Transverse colon (tissue), 4 donors: Measurements from ENCODE around the gene ZNF236. TPM values are rescaled to one million over a fixed set of nuclear protein-coding genes. Genes with fewer than 3 reads are reported as not detected.

Experiments
- DNase-seq: peaks from one replicate; pipeline ENCODE4 v3.0.0-alpha.2; 2019
- H3K27ac ChIP-seq, 4 donors: fragments of 200-600 bp; sonication (generic); 2 replicates each; pipeline ENCODE4 v1.5.1; 2016 to 2018; ENCODE audit warnings: inconsistent platforms in 4 of 4
- H3K27me3 ChIP-seq: fragments of 200-600 bp; sonication (generic); 2 replicates; pipeline ENCODE4 v1.5.1; 2017; ENCODE audit warnings: inconsistent platforms
- H3K36me3 ChIP-seq, 4 donors: fragments of 200-600 bp; sonication (generic); 2 replicates each; pipeline ENCODE4 v1.5.1; 2017 to 2019; ENCODE audit warnings: inconsistent platforms in 4 of 4
- H3K4me1 ChIP-seq, 4 donors: fragments of 200-600 bp; sonication (generic); 2 replicates each; pipeline ENCODE4 v1.5.1; 2017 to 2020; ENCODE audit warnings: inconsistent platforms in 4 of 4
- H3K4me3 ChIP-seq, 4 donors: fragments of 200-600 bp; sonication (generic); 1 replicate in 1 of 4; 2 replicates in 3 of 4; pipeline versions ENCODE4 v1.5.1 to v1.6.1; 2017 to 2019; ENCODE audit warnings: inconsistent platforms in 4 of 4
- H3K9me3 ChIP-seq, 2 donors: fragments of 200-600 bp; sonication (generic); 2 replicates each; pipeline ENCODE4 v1.5.1; 2017 to 2019; ENCODE audit warnings: inconsistent platforms in 2 of 2
- EP300 ChIP-seq: sonication (generic); formaldehyde crosslinking; IDR thresholded peaks from one replicate; pipeline ENCODE4 v1.6.1; 2017; ENCODE audit warnings: antibody characterized with exemption, low read depth
- POLR2A ChIP-seq: fragments of 450-650 bp; IDR thresholded peaks from one replicate; pipeline ENCODE4 v1.6.1; 2016; ENCODE audit warnings: antibody characterized with exemption, mild to moderate bottlenecking, moderate library complexity
- POLR2AphosphoS5 ChIP-seq, 3 donors: sonication (generic); formaldehyde crosslinking; IDR thresholded peaks; one replicate each; pipeline ENCODE4 v1.6.1; 2016; ENCODE audit warnings: antibody characterized with exemption in 3 of 3
- WGBS, 2 donors: methylation state at CpG; one replicate each; pipeline ENCODE4 v1.1.5; 2018; ENCODE audit warnings: low coverage in 1 of 2; 5-methylcytosine and 5-hydroxymethylcytosine counted together
- in situ Hi-C, 4 donors: fragments of 200-750 bp; cut with MboI; loops; one replicate each; pipeline versions ENCODE4 v1.15.0 to v1.15.1; 2017; ENCODE audit warnings: low sequenced_read_pairs in 3 of 4, low pct_ligation_motif_present in 1 of 4, low pct_unique_long_range_greater_than_20kb in 1 of 4
- intact Hi-C: fragments of 100-400 bp; cut with DNase I; formaldehyde crosslinking; loops from one replicate; pipeline ENCODE4 v1.15.1; 2023; ENCODE audit warnings: low total_unique reads
- total RNA-seq, 4 donors: library from RNA; depleted of rRNA; stranded (reverse); fragments of >200 nt; gene quantifications; one replicate each; pipeline ENCODE4 v1.1.0, GENCODE V29; 2016
- TF ChIP-seq, protein P1 (sequence below), 5 experiments: fragments of 200-600 bp in 3 of 5; fragments of 450-650 bp in 2 of 5; sonication (generic) in 3 of 5; IDR thresholded peaks; 1 replicate in 2 of 5; 2 replicates in 3 of 5; pipeline ENCODE4 v1.5.1; 2016 to 2017; ENCODE audit warnings: antibody characterized with exemption in 5 of 5, inconsistent platforms in 3 of 5, mild to moderate bottlenecking in 2 of 5, moderate library complexity in 1 of 5

Gene ZNF236
- total RNA-seq, 4 donors from 2014 or later: 18.3 to 82.8 (median 43.7) TPM

DNA sequence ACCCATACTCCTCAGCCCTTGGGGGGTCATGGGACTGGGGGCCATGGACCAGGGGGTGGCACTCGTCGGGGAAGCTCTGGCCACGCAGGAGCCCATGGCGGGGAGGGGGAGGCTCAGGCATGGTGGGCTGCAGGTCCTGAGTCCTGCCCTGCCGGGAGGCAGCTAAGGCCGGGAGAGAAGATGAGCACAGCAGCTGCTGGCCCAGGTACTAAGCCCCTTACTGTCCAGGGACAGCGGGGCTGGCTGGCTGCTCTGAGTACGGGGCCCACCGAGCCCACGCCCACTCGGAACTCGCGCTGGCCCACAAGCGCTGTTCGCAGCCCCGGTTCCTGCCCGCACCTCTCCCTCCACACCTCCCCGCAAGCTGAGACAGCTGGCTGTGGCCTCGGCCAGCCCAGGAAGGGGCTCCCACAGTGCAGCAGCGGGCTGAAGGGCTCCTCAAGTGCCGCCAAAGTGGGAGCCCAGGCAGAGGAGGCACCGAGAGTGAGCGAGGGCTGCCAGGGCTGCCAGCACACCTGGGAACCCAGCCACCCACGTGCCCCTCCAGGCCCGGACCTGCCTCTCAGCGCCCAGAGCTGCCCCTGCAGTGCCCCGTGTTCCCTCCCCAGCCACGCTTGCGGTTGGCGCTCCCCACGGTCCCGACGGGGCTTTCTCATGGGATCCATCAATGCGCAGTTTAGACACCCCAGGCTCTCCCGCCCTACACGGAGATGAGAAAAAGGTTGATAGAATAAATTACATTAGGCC lies 33.6 kb upstream of the ZNF236 start:
- Histone ChIP-seq H3K36me3 (no peaks in the 10 kb centered on the region), H3K27ac (no peak overlapping the region), H3K4me1 (no peaks in the 10 kb centered on the region), H3K27me3 (no peaks in the 10 kb centered on the region), H3K9me3 (no peaks in the 10 kb centered on the region), H3K4me3 (no peak overlapping the region)
- in situ Hi-C loops (no loop called here), intact Hi-C loops (no loop called here)
- TF ChIP-seq EP300 (no peak), POLR2AphosphoS5 (IDR thresholded peaks at IDR 0.05) (no peak), POLR2A (no peak)
- TF ChIP-seq, protein P1, sequence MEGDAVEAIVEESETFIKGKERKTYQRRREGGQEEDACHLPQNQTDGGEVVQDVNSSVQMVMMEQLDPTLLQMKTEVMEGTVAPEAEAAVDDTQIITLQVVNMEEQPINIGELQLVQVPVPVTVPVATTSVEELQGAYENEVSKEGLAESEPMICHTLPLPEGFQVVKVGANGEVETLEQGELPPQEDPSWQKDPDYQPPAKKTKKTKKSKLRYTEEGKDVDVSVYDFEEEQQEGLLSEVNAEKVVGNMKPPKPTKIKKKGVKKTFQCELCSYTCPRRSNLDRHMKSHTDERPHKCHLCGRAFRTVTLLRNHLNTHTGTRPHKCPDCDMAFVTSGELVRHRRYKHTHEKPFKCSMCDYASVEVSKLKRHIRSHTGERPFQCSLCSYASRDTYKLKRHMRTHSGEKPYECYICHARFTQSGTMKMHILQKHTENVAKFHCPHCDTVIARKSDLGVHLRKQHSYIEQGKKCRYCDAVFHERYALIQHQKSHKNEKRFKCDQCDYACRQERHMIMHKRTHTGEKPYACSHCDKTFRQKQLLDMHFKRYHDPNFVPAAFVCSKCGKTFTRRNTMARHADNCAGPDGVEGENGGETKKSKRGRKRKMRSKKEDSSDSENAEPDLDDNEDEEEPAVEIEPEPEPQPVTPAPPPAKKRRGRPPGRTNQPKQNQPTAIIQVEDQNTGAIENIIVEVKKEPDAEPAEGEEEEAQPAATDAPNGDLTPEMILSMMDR (IDR thresholded peaks at IDR 0.05): no peak
- no peak for DNase-seq
- 83 to 93% methylated on average over 3 to 18 of the region's 36 CpGs for WGBS, 2 donors

DNA sequence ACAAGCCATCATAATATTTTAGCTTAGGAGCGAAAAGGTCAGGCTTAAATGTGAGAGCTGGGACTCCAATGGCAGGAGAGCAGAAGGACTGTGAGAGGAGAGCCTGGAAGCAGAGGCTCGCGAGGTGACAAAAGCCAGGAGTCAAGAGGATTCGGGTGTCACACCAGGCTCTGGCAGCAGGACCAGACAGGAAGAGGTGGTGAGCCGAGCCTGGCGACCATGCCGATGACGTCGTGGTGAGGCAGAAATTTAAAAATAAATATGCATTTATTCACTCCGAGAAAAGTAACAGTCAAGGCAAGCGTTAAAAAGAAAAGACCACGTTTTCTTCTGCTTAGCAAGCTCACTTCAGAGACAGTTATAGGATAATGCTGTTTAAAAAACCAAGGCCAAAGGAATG lies 31.3 kb upstream of the ZNF236 start:
- Histone ChIP-seq H3K4me1 (no peaks in the 10 kb centered on the region), H3K4me3 (no peak overlapping the region), H3K27me3 (no peaks in the 10 kb centered on the region), H3K9me3 (no peaks in the 10 kb centered on the region), H3K36me3 (no peaks in the 10 kb centered on the region), H3K27ac (no peak overlapping the region)
- TF ChIP-seq, protein P1 (IDR thresholded peaks at IDR 0.05): no peak
- TF ChIP-seq POLR2A (no peak), POLR2AphosphoS5 (IDR thresholded peaks at IDR 0.05) (no peak), EP300 (no peak)
- no peak for DNase-seq
- in situ Hi-C loops: no loop called here
- intact Hi-C loops: no loop called here
- 85 to 87% methylated on average over 12 of the region's 12 CpGs for WGBS, 2 donors

DNA sequence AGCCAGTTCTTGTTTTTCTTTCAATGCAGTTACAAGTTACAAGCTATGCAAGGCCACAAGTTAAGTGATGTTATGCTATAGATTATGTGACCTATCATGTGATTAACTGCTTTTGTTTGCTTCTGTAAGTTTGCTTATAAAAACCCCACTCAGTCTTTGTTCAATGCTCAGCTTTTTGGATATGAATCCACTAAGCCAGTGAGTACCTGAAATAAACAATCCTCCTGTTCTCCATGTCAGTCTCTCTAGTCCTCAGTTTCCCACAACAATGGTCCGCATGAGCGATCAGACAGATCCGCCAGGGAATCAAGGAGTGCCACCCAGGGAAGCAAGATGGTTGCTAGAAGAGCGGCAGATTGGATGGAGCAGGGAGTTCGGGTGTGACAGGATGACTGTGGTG lies 30.7 kb upstream of the ZNF236 start:
- in situ Hi-C loops: no loop called here
- intact Hi-C loops: no loop called here

DNA sequence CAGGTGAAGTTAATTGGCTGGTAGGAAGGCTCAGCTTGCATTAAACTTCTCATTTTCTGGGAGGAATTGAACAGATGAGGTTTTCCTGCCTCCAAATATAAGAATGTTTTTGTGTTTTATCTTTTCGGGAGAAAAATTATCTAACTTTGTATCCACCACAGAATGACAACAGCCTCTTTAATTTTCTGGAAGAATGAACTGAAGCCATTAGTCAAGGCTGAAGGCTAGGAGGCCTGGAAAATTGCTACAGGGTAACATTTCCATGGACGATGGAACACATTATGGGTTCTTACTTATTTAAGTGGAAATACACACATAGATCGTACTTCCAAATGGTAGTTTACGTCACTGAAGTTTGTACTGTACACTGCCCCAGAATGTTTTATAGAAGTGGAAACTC lies 28.0 kb upstream of the ZNF236 start:
- in situ Hi-C loops: no loop called here
- no peak for DNase-seq
- TF ChIP-seq, protein P1 (IDR thresholded peaks at IDR 0.05): no peak
- TF ChIP-seq EP300 (no peak), POLR2A (no peak), POLR2AphosphoS5 (IDR thresholded peaks at IDR 0.05) (no peak)

More for the DNA sequence above, 30.7 kb upstream of the ZNF236 start:
- H3K27ac ChIP-seq: no peak overlapping the region
- H3K9me3 ChIP-seq: no peaks in the 10 kb centered on the region
- no peak overlapping the region for H3K4me3 ChIP-seq
- 74% methylated on average over 5 of the region's 5 CpGs; no CpG with 5 or more reads in 1 of the 2 donors for WGBS, 2 donors
- H3K36me3 ChIP-seq: no peaks in the 10 kb centered on the region
- TF ChIP-seq POLR2A: no peak
- no peak for TF ChIP-seq EP300
- TF ChIP-seq, protein P1 (IDR thresholded peaks at IDR 0.05): no peak
- TF ChIP-seq POLR2AphosphoS5 (IDR thresholded peaks at IDR 0.05): no peak
- H3K4me1 ChIP-seq: no peaks in the 10 kb centered on the region
- H3K27me3 ChIP-seq: no peaks in the 10 kb centered on the region
- DNase-seq: no peak

More for the DNA sequence above, 28.0 kb upstream of the ZNF236 start:
- no peaks in the 10 kb centered on the region for H3K27me3 ChIP-seq
- H3K27ac ChIP-seq: no peak overlapping the region
- no peaks in the 10 kb centered on the region for H3K4me1 ChIP-seq
- H3K9me3 ChIP-seq: no peaks in the 10 kb centered on the region
- 64 to 67% methylated on average over 4 of the region's 4 CpGs for WGBS, 2 donors
- H3K4me3 ChIP-seq: no peak overlapping the region
- intact Hi-C loops: no loop called here
- no peaks in the 10 kb centered on the region for H3K36me3 ChIP-seq
